ENCODE measurements around the gene VEZF1.

The VEZF1 gene

DNA sequence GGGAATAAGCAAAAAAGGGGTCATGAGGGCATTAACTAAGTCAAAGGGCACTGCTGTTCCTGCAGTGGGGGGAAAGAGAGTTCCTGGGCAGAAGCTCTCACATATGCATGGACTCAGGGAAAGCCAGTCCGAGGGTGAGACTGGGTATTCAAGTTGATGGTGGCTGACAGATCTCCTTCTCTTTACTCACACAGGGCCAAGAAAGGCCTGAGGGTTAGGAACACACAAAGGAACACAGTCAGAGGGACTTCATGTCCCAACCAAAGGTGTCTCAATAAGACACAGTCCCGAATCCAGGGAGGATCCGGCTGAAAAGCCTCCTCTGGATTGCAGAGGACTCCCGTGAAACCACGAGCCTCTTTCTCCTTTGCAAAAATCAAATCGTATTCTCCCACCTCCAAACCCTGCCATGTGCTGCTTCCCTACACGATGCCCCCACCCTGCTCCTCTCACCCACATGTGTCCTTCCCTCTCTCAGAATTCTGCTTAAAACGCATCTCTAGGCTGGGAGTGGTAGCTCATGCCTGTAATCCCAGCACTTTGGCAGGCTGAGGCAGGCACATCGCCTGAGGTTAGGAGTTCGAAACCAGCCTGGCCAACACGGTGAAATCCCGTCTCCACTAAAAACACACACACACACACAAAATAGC is 56.4 kb downstream of the VEZF1 start:
- DNase-seq (ENCODE audit: low read depth in 2 of 2, low spot score in 1 of 2): no peak

- no peak for DNase-seq (ENCODE audit: low read depth in 2 of 2, low spot score in 1 of 2)
Observed at GRCh38 chr17:57930239-57930638, 57.8 kb downstream of the VEZF1 start.

- DNase-seq (ENCODE audit: low read depth in 2 of 2, low spot score in 1 of 2): no peak
Observed at GRCh38 chr17:57929386-57929785, 58.7 kb downstream of the VEZF1 start.

GRCh38 chr17:57928928-57929327 is 59.1 kb downstream of the VEZF1 start:
- no peak for DNase-seq (ENCODE audit: low read depth in 2 of 2, low spot score in 1 of 2)

GRCh38 chr17:57927048-57927723 is 60.9 kb downstream of the VEZF1 start:
- DNase-seq (ENCODE audit: low read depth in 2 of 2, low spot score in 1 of 2): no peak

GRCh38 chr17:57926723-57927047 is 61.4 kb downstream of the VEZF1 start:
- no peak for DNase-seq (ENCODE audit: low read depth in 2 of 2, low spot score in 1 of 2)

DNA sequence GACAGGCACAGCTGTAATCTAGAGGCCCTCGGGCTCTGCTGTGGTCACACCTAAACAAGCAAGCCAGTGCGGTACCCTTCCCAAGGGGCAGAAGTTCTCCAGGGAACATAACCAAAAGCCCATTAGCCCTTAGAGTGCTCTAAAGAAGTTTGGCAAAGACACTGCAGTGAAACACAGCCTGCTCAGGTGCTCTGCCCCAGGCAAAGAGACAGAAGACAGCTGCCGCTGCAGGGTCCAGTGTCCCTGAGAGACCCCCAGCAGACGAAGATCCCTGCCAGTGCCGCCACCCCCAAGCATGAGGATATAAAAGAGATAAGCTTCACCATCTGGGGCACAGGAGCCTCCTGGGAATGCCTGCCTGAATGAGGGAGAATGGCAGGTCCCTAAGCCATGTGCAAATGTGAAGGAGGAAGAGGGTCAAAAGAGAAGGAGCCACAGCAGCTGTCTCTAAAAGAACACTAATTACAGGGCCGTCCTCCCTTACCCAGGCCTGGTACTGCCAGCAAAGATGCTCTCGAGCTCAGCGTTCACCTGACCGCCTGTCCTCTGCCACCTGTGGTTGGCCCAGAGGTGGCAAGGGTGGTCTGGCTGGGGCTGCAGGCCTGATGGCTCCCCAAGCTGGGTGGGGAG is 62.6 kb downstream of the VEZF1 start:
- DNase-seq (ENCODE audit: low read depth in 2 of 2, low spot score in 1 of 2): no peak

- no peak for DNase-seq (ENCODE audit: low read depth in 2 of 2, low spot score in 1 of 2)
Observed at GRCh38 chr17:57924677-57925076, 63.4 kb downstream of the VEZF1 start.

Data from stimulated activated CD8-positive, alpha-beta memory T cell treated with anti-CD3 and anti-CD28 coated beads, Interleukin-4, amount 100 ng/mL, for 4 hours (primary cell).